HG03108 (cell line): ENCODE measurements around the gene RPL18A.

Source experiments
- ATAC-seq: cut with Tn5 transposase; IDR thresholded peaks from one replicate; pipeline ENCODE4 v1.9.1; 2021; ENCODE audit warnings: moderate library complexity; ENCODE audit not compliant: unreplicated experiment

The RPL18A gene

GRCh38 chr19:17841810-17842662 lies 17.7 kb upstream of the RPL18A start:
- ATAC-seq = no peak

GRCh38 chr19:17842663-17843291 lies 16.9 kb upstream of the RPL18A start:
- no peak for ATAC-seq

GRCh38 chr19:17843292-17843827 lies 16.4 kb upstream of the RPL18A start:
- ATAC-seq = no peak

DNA sequence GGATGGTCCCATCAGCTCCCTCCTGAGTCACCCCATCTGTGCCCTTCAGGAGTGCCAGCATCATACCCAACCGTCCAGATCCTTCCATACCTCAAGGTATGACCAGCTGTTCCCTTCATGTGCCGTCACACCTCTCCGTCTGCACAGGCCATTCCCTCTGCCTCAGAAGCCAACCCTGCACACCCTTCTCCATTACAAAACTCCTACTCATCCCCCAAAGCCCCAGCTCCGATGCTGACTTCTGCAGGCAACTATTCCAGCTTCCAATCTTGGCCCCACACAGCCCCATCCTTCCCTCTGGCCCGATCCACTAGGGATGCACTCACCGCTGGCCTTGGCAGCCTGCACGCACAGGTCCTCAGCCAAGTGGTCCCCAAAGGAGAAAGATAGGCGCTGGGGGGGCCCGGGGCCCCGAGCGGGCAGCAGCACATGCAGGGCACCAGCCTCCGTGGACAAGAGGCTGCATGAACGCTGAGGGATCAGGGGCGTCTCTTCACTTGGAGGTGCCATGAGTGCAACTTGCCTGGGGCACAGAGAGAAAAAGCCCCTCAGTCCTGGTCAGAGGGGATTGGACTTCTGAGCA lies 15.7 kb upstream of the RPL18A start:
- no peak for ATAC-seq

DNA sequence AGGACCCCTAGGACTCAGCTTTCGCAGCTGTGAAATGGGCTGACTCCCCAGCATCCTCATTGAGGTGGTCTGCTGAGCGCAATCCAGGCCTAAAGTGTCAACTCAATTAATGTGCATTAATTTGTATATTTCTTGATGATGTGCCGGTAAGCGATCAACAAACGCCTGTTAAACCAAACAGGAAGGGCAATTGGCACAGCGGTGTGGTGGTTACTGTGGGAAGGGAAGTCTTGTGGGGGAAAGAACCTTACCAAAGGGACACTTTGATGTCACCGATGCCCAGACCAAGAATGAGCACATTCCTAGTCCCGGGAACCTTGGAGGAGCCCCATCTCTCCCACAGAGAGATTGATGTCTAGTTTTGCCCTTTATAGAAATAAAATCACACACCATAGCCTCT lies 13.6 kb upstream of the RPL18A start:
- no peak for ATAC-seq

DNA sequence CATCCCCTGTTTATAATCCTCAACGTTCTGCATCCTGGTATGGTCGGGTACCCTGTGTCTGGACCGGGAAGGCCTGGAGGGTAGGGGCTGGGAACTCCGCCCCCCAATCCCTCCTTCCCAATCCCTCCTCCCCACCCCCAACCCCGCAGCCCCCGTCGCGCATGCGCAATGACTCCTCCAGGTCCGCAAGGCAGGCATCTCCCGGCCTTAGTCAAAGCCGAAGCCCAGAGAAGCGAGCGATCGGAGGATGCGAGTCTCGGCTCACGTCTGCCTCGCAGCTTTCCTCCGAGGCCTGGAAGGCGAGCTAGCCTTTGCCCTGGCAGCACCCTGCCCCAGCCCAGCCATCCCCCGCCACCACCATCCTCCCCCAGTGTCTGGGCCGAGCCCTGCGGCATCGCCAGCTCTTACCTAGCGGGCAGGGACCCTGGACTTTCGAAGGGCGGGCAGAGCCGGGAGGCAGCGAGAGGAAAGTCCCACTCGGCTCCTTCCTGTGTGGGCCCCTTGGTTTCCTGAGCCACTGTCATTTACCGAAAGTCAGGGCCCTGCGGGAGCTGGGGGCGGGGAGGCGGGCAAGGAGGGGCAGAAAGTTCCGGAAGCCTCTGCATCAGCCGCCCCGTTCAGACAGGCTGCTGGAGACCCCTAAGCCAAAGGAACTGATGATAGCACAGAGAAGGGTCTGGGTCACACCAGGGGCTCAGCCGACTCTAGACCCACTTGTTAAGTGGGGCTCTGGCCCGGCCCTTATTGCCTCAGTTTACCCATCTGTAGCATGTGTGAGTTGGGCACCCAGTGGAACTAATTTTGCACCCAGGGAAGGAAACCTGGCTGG lies 12.0 kb upstream of the RPL18A start, which contains the start of gene JAK3:
Gene JAK3, minus strand, starts transcription at position 445 of the 829 bp plus-strand sequence. CDS start 3,565 bp downstream, outside the sequence.
- peak; percentile 61 for ATAC-seq

DNA sequence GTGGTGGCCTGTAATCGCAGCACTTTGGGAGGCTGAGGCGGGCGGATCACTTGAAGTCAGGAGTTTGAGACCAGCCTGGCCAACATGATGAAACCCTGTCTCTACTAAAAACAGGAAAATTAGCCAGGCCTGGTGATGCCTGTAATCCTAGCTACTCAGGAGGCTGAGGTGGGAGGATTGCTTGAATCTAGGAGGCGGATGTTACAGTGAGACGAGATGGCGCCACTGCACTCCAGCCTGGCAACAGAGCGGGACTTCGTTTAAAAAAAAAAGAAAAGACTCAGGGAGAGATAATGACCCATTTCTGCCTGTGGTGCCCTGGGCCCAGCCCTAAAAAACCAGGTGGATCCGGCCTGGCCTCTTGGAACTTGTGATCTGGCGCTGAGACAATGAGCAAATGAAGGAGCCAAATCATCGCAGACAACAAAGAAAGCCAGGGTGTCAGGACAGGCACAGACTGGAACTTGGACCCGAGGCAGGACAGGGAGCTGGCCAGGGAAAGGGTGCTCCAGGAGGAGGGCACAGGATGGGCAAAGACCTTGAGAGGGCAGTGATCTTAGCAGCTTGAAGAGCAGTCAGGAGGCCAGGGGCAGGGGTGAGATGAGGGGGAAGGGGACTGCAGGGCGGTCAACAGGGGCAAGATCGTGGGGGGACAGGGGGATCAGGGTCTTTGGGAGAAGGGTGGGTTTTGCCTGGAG lies 11.0 kb upstream of the RPL18A start:
- ATAC-seq = no peak

GRCh38 chr19:17854061-17854460 lies 5.6 kb upstream of the RPL18A start:
- ATAC-seq = no peak

- no peak for ATAC-seq
Observed at GRCh38 chr19:17855280-17856152, 4.2 kb upstream of the RPL18A start.

GRCh38 chr19:17860331-17860992 lies 752 bp downstream of the RPL18A start:
- no peak for ATAC-seq

DNA sequence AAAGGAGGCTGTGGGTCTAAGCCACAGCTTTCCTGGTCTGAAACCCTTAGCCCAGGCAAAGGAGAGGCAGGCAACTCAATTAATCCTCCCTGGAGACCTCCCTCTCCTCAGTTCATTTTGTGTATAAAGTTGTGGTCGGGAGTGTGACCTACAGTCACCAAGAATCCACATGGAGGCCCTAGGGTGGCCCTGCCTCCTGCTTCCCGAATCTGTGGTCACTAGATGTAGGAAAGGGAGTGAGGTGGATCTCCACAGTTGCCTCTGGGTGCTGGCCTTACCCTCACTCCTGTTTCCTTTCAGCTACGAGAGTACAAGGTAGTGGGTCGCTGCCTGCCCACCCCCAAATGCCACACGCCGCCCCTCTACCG lies 1.3 kb downstream of the RPL18A start:
- no peak for ATAC-seq

GRCh38 chr19:17861542-17862402 lies 2.1 kb downstream of the RPL18A start:
- no peak for ATAC-seq

GRCh38 chr19:17862711-17863519 lies 3.2 kb downstream of the RPL18A start:
- ATAC-seq = no peak

DNA sequence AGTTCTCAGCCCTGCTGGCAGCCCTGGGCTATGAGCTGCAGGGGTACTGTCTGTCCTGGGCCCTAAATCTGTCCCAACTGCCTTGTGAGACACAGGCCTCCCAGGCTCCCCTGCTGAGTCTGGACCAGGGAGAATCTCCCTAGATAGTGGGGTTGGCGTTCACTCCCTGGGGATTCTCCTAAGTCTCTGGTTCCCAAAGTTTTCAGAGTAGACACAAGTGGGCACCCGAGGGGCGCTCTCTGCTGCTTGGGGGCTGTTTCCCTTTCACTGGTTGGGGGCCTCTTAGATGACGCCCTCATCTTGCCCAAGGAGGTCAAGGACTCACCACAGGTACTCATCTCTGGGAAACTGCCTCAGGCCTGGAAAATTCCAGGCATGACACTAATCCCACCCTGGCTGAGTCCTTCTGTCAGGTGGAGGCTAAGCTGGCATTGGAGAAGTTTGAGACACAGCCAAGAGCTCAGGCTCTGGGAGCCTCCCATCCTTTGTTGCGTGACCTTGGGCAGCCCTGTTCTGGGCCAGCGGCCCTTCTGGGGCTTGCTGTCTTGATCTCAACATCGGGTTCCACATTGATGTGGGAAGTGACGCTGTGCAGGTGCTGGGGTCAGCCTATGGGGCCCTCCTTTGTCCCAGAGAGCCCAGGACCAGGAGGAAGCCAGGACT lies 3.9 kb downstream of the RPL18A start:
- no peak for ATAC-seq

GRCh38 chr19:17865364-17866311 lies 5.9 kb downstream of the RPL18A start:
- no peak for ATAC-seq
